K562 (cell line): ENCODE measurements around the gene RBM20. TPM values are rescaled to one million over a fixed set of nuclear protein-coding genes. Genes with fewer than 3 reads are reported as not detected.

Experiments
- ATAC-seq: fragments of 200-7000 bp; cut with Tn5 transposase; 3 replicates; pipeline ENCODE4 v1.9.1; 2020; ENCODE audit warnings: moderate library complexity
- BruUV-seq: library from RNA; stranded (reverse); fragments of 400-500 nt; replicated peaks from 2 replicates; lab custom pipeline; 2021; lab: Mats Ljungman, UMichigan
- CTCF ChIA-PET: fragments of 300-600 bp; formaldehyde crosslinking; extraction: SDS; loops from one replicate; lab custom pipeline; 2021; ENCODE audit warnings: low intra/inter-chr PET ratio; lab: Yijun Ruan, JAX
- POLR2A ChIA-PET: fragments of 300-600, 350-650 bp; sonication (Branson Sonifier 250); formaldehyde crosslinking; extraction: SDS; loops from one replicate; lab custom pipeline; 2021; ENCODE audit warnings: antibody characterized with exemption, inconsistent platforms; lab: Yijun Ruan, JAX
- DNase-seq, 4 experiments: peaks; one replicate each; pipeline versions ENCODE4 v3.0.0 to v3.0.0-alpha.2; 2011 to 2018; ENCODE audit warnings: low spot score in 3 of 4, mixed read lengths in 3 of 4; ENCODE audit errors: extremely low read depth in 1 of 4
- FAIRE-seq: peaks from 2 replicates; lab custom pipeline; 2011; peaks lifted over from hg19 to GRCh38; lab: Jason Lieb, UNC
- H2AFZ ChIP-seq: 2 replicates; pipeline ENCODE4 v1.6.0; 2011; ENCODE audit warnings: low read depth, low read length, control low read depth, inconsistent platforms
- H3K27ac ChIP-seq: fragments of 200-600 bp; 3 replicates; pipeline ENCODE4 v1.8.0; 2011; ENCODE audit warnings: low read depth, mild to moderate bottlenecking, control low read depth, inconsistent platforms, low read length, moderate library complexity, mixed read lengths; ENCODE audit errors: extremely low read depth
- H3K27me3 ChIP-seq, 2 experiments: fragments of 300-600 bp in 1 of 2; 2 replicates in 1 of 2; 3 replicates in 1 of 2; pipeline versions ENCODE4 v1.6.0 to v1.8.0; 2011; ENCODE audit warnings: inconsistent platforms in 2 of 2, low read length in 2 of 2, mild to moderate bottlenecking in 1 of 2, mixed read lengths in 1 of 2, moderate library complexity in 1 of 2; ENCODE audit not compliant: control insufficient read depth in 2 of 2, insufficient read depth in 2 of 2
- H3K36me3 ChIP-seq: fragments of 300-600 bp; 3 replicates; pipeline ENCODE4 v1.8.0; 2011; ENCODE audit warnings: mild to moderate bottlenecking, low read length, inconsistent platforms; ENCODE audit not compliant: control insufficient read depth, insufficient read depth
- H3K4me1 ChIP-seq, 2 experiments: fragments of 200-600 bp in 1 of 2; replicated peaks in 1 of 2; 2 replicates in 1 of 2; 3 replicates in 1 of 2; pipeline versions ENCODE4 v1.5.1 to v1.8.0; 2011; ENCODE audit warnings: inconsistent platforms in 2 of 2, low read length in 2 of 2, mild to moderate bottlenecking in 1 of 2, mixed read lengths in 1 of 2, moderate library complexity in 1 of 2; ENCODE audit not compliant: control insufficient read depth in 2 of 2, insufficient read depth in 2 of 2
- H3K4me2 ChIP-seq: 2 replicates; pipeline ENCODE4 v1.6.1; 2011; ENCODE audit warnings: low read length, control low read depth, inconsistent platforms, mixed read lengths; ENCODE audit not compliant: insufficient read depth
- H3K4me3 ChIP-seq: fragments of 200-600 bp; sonication (generic), shearing (Covaris generic); 2 replicates; pipeline ENCODE4 v1.5.1; 2016; ENCODE audit warnings: control low read depth, inconsistent platforms
- H3K79me2 ChIP-seq: fragments of 200-600 bp; 3 replicates; pipeline ENCODE4 v1.8.0; 2011; ENCODE audit warnings: low read length, inconsistent platforms; ENCODE audit not compliant: control insufficient read depth, insufficient read depth
- H3K9ac ChIP-seq, 2 experiments: 2 replicates each; pipeline versions ENCODE4 v1.6.0 to v1.6.1; 2011; ENCODE audit warnings: low read depth in 2 of 2, low read length in 2 of 2, control low read depth in 1 of 2, inconsistent platforms in 1 of 2, mild to moderate bottlenecking in 1 of 2, mixed read lengths in 1 of 2; ENCODE audit not compliant: insufficient read depth in 1 of 2
- H3K9me1 ChIP-seq: one replicate; pipeline ENCODE4 v1.6.0; 2011; ENCODE audit warnings: inconsistent platforms, mild to moderate bottlenecking, low read length, moderate library complexity; ENCODE audit not compliant: control insufficient read depth, insufficient read depth
- H3K9me3 ChIP-seq: replicated peaks from 2 replicates; pipeline ENCODE4 v1.5.1; 2011; ENCODE audit warnings: low read depth, low read length, inconsistent platforms; ENCODE audit not compliant: control insufficient read depth, insufficient read depth
- H4K20me1 ChIP-seq: replicated peaks from 2 replicates; pipeline ENCODE4 v1.6.1; 2011; ENCODE audit warnings: low read length, inconsistent platforms, mixed read lengths; ENCODE audit not compliant: control insufficient read depth, insufficient read depth
- BHLHE40 ChIP-seq: IDR thresholded peaks from 2 replicates; pipeline ENCODE4 v1.6.1; 2011; ENCODE audit warnings: low read length, improper control_type of control experiment
- CTBP1 ChIP-seq: fragments of 450-650 bp; IDR thresholded peaks from 2 replicates; pipeline ENCODE4 v1.6.1; 2016; ENCODE audit warnings: borderline replicate concordance
- ELF1 ChIP-seq: fragments of 200-800 bp; sonication (Bioruptor generic); IDR thresholded peaks from 2 replicates; pipeline ENCODE4 v1.6.1; 2016; ENCODE audit warnings: missing genetic modification characterization, missing compliant biosample characterization
- ESRRB ChIP-seq: fragments of 250-450 bp; sonication (Bioruptor Pico); IDR thresholded peaks from 2 replicates; pipeline ENCODE4 v1.5.0; 2020; ENCODE audit warnings: mild to moderate bottlenecking, moderate library complexity, borderline replicate concordance
- FOXJ3 ChIP-seq: sonication (generic); formaldehyde crosslinking; IDR thresholded peaks from 2 replicates; pipeline ENCODE4 v1.4.0; 2020; ENCODE audit warnings: mild to moderate bottlenecking, missing genetic modification reagents
- KLF13 ChIP-seq: fragments of 450-650 bp; IDR thresholded peaks from 2 replicates; pipeline ENCODE4 v1.6.1; 2016; ENCODE audit warnings: missing genetic modification characterization, low read depth, mild to moderate bottlenecking, missing compliant biosample characterization, moderate library complexity, borderline replicate concordance
- MEF2D ChIP-seq: conservative IDR thresholded peaks from 2 replicates; pipeline ENCODE4 v1.6.1; 2016; ENCODE audit warnings: low read depth, missing genetic modification characterization, missing compliant biosample characterization
- MYC ChIP-seq, 2 experiments: fragments of 250-450 bp in 1 of 2; sonication (Bioruptor Pico) in 1 of 2; IDR thresholded peaks; 2 replicates each; pipeline versions ENCODE4 v1.5.1 to v1.6.1; 2012 to 2021; ENCODE audit warnings: low read depth in 2 of 2, borderline replicate concordance in 1 of 2, improper control_type of control experiment in 1 of 2, low read length in 1 of 2, mild to moderate bottlenecking in 1 of 2, moderate library complexity in 1 of 2
- PHF20 ChIP-seq: fragments of 450-650 bp; IDR thresholded peaks from 2 replicates; pipeline ENCODE4 v1.6.1; 2018; ENCODE audit not compliant: partially characterized antibody
- SIN3B ChIP-seq: fragments of 450-650 bp; IDR thresholded peaks from 2 replicates; pipeline ENCODE4 v1.6.1; 2017; ENCODE audit warnings: low read depth, mild to moderate bottlenecking, moderate library complexity
- TAF1 ChIP-seq: IDR thresholded peaks from 2 replicates; pipeline ENCODE4 v1.6.1; 2011; ENCODE audit warnings: mild to moderate bottlenecking, low read length, moderate library complexity; ENCODE audit not compliant: insufficient read depth, control insufficient read depth, severe bottlenecking; ENCODE audit errors: extremely low read depth
- U2AF1 ChIP-seq: fragments of 200-400 bp; formaldehyde crosslinking; optimal IDR thresholded peaks from 2 replicates; pipeline ENCODE3; 2017; ENCODE audit warnings: mild to moderate bottlenecking, low read depth, low read length, moderate library complexity
- ZNF124 ChIP-seq: sonication (generic); formaldehyde crosslinking; IDR thresholded peaks from 2 replicates; pipeline ENCODE4 v1.8.1; 2022; ENCODE audit warnings: missing genetic modification reagents
- ZNF143 ChIP-seq: sonication (generic); formaldehyde crosslinking; IDR thresholded peaks from 2 replicates; pipeline ENCODE4 v1.9.0; 2022; ENCODE audit warnings: mild to moderate bottlenecking, missing genetic modification reagents
- ZNF41 ChIP-seq: fragments of 250-450 bp; sonication (Bioruptor Pico); conservative IDR thresholded peaks from 2 replicates; pipeline ENCODE4 v1.4.0; 2020; ENCODE audit warnings: mild to moderate bottlenecking
- ZNF57 ChIP-seq: fragments of 450-650 bp; formaldehyde crosslinking; IDR thresholded peaks from 2 replicates; pipeline ENCODE4 v1.4.0; 2020; ENCODE audit warnings: mild to moderate bottlenecking, moderate library complexity
- WGBS: fragments of 100-300 bp; shearing (Covaris generic); methylation state at CpG from one replicate; pipeline ENCODE4 v1.1.6; 2016; ENCODE audit warnings: low coverage, mixed read lengths; ENCODE audit not compliant: insufficient coverage; ENCODE audit errors: missing lambda C conversion rate; 5-methylcytosine and 5-hydroxymethylcytosine counted together
- in situ Hi-C: fragments of 300-500 bp; cut with MboI; formaldehyde crosslinking; loops from 4 replicates; pipeline ENCODE4 v1.15.0; 2018; ENCODE audit warnings: inconsistent platforms, mixed read lengths
- intact Hi-C: fragments of 100-400 bp; cut with micrococcal nuclease; formaldehyde crosslinking; loops from 2 replicates; pipeline ENCODE4 v1.14.2; 2022
- polyA plus RNA-seq, 8 experiments: library from polyadenylated mRNA; depleted of rRNA in 4 of 8; stranded (reverse) in 5 of 8; unstranded in 3 of 8; fragments of >200 nt; fragmentation: Nextera tagmentation in 2 of 8; fragmentation: Illumina TruSeq in 1 of 8; extraction: Ambion mirVana in 2 of 8; extraction: Trizol in 1 of 8; gene quantifications; 2 replicates each; pipeline versions ENCODE4 v1.2.1 to v1.2.3, GENCODE V29; 2011 to 2014; ENCODE audit warnings: inconsistent platforms in 1 of 8, missing spikeins in 1 of 8
- total RNA-seq, 7 experiments: library from RNA; depleted of rRNA in 6 of 7; stranded (reverse); fragments of >200 nt in 6 of 7; fragmentation: Illumina TruSeq in 2 of 7; extraction: Trizol in 2 of 7; gene quantifications; 2 replicates each; pipeline versions ENCODE4 v1.2.1 to v1.2.3, GENCODE V29; 2011 to 2021; ENCODE audit warnings: low replicate concordance in 1 of 7
- TF ChIP-seq, protein P1 (sequence below): fragments of 250-450 bp; sonication (Bioruptor Pico); IDR thresholded peaks from 2 replicates; pipeline ENCODE4 v1.8.0; 2022; ENCODE audit warnings: inconsistent platforms
- TF ChIP-seq, protein P2 (sequence below), 2 experiments: IDR thresholded peaks; 2 replicates each; pipeline ENCODE4 v1.6.1; 2011; ENCODE audit warnings: borderline replicate concordance in 1 of 2, control low read depth in 1 of 2, low read depth in 1 of 2, low read length in 1 of 2, mild to moderate bottlenecking in 1 of 2, mixed read lengths in 1 of 2, moderate library complexity in 1 of 2; ENCODE audit not compliant: insufficient read depth in 1 of 2, insufficient read length in 1 of 2, poor library complexity in 1 of 2, severe bottlenecking in 1 of 2; ENCODE audit errors: extremely low read depth in 1 of 2

RBM20 gene
- total and polyA plus RNA-seq, 9 of the 15 experiments (the other 6 are each of a cell fraction or from before 2014, with no cell fraction given) = 0.63 to 5.7 (median 3.2) TPM

GRCh38 chr10:110857265-110858171 is 213.4 kb downstream of the RBM20 start:
- peak in 3 of 4 experiments; percentile 57 to 60 (median 57) for DNase-seq
- peaks cover 4% of the 10 kb centered on the region; the same call in 1 of the 2 replicates for H3K9me3 ChIP-seq
- ChIA-PET CTCF (no interaction called here), POLR2A (interaction anchor here (0.9 to 2.0 kb wide), 5 partner anchors 10 to 15 kb away, joined by 3 to 6 read pairs (median 5); partner anchors contain the start of gene PDCD4)
- H4K20me1 ChIP-seq = no peaks in the 10 kb centered on the region
- no peaks in the 10 kb centered on the region for H3K79me2 ChIP-seq
- H3K9me1 ChIP-seq = no peaks in the 10 kb centered on the region
- peak; percentile 66 for ATAC-seq
- peak overlapping the region; percentile 60 for H3K27ac ChIP-seq
- peaks cover 21 to 46% of the 10 kb centered on the region in 2 experiments for H3K4me1 ChIP-seq
- H3K4me3 ChIP-seq = no peak overlapping the region
- WGBS = 6% methylated on average over 12 of the region's 12 CpGs
- no TSS peak for BruUV-seq
- FAIRE-seq = peak; percentile 57
- in situ Hi-C loops (no loop called here), intact Hi-C loops (loop anchor here (1.0 kb wide), 1 partner anchor 14 kb away; the partner anchor contains the start of gene PDCD4)
- H3K4me2 ChIP-seq = peak overlapping the region; percentile 73
- peak overlapping the region; percentile 62 for H2AFZ ChIP-seq
- H3K27me3 ChIP-seq = no peaks in the 10 kb centered on the region
- no peaks in the 10 kb centered on the region for H3K36me3 ChIP-seq
- peak overlapping the region; percentile 42 to 61; a peak in 3 of 4 replicates for H3K9ac ChIP-seq
- TF ChIP-seq SIN3B (no peak), ELF1 (tag) (no peak), ESRRB (CRISPR knock-in tag) (no peak), ZNF41 (CRISPR knock-in tag) (no peak), TAF1 (no peak), U2AF1 (no peak), BHLHE40 (peak; percentile 83), ZNF57 (no peak), MEF2D (tag) (peak; percentile 60; the same call in 1 of the 2 replicates), MYC (IDR thresholded peaks at IDR 0.05; ENCODE audit: low read depth, low read length) (peak; percentile 68; the same call in 1 of the 2 replicates), MYC (CRISPR knock-in tag; IDR thresholded peaks at IDR 0.05; ENCODE audit: borderline replicate concordance, low read depth) (no peak), FOXJ3 (no peak), ZNF143 (CRISPR knock-in tag) (no peak), PHF20 (no peak), ZNF124 (CRISPR knock-in tag) (no peak), KLF13 (tag) (no peak), CTBP1 (peak; percentile 76; the same call in 1 of the 2 replicates)
- TF ChIP-seq, protein P1, sequence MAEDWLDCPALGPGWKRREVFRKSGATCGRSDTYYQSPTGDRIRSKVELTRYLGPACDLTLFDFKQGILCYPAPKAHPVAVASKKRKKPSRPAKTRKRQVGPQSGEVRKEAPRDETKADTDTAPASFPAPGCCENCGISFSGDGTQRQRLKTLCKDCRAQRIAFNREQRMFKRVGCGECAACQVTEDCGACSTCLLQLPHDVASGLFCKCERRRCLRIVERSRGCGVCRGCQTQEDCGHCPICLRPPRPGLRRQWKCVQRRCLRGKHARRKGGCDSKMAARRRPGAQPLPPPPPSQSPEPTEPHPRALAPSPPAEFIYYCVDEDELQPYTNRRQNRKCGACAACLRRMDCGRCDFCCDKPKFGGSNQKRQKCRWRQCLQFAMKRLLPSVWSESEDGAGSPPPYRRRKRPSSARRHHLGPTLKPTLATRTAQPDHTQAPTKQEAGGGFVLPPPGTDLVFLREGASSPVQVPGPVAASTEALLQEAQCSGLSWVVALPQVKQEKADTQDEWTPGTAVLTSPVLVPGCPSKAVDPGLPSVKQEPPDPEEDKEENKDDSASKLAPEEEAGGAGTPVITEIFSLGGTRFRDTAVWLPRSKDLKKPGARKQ = no peak
- TF ChIP-seq, protein P2, sequence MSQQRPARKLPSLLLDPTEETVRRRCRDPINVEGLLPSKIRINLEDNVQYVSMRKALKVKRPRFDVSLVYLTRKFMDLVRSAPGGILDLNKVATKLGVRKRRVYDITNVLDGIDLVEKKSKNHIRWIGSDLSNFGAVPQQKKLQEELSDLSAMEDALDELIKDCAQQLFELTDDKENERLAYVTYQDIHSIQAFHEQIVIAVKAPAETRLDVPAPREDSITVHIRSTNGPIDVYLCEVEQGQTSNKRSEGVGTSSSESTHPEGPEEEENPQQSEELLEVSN (IDR thresholded peaks at IDR 0.05; ENCODE audit: borderline replicate concordance in 1 of 2, extremely low read depth in 1 of 2, insufficient read depth in 1 of 2, insufficient read length in 1 of 2, low read depth in 1 of 2, low read length in 1 of 2, poor library complexity in 1 of 2, severe bottlenecking in 1 of 2) = no peak
